Fibroblast of mammary gland (primary cell): ENCODE data around the gene OTOG.

Source experiments
- DNase-seq: peaks from one replicate; pipeline ENCODE4 v3.0.0-alpha.2; 2010; ENCODE audit warnings: low read depth
- H3K4me3 ChIP-seq: 2 replicates; pipeline ENCODE4 v1.5.1; 2011; ENCODE audit warnings: low read depth, mild to moderate bottlenecking, low read length, moderate library complexity; ENCODE audit not compliant: control insufficient read depth
- TF ChIP-seq, protein P1 (sequence below): conservative IDR thresholded peaks from 2 replicates; pipeline ENCODE4 v1.5.1; 2011; ENCODE audit warnings: low read depth, low read length, inconsistent platforms; ENCODE audit not compliant: control insufficient read depth, insufficient read depth

Gene OTOG

GRCh38 chr11:17526931-17527627 lies 20.0 kb upstream of the OTOG start:
- DNase-seq, result no peak
- TF ChIP-seq, protein P1, sequence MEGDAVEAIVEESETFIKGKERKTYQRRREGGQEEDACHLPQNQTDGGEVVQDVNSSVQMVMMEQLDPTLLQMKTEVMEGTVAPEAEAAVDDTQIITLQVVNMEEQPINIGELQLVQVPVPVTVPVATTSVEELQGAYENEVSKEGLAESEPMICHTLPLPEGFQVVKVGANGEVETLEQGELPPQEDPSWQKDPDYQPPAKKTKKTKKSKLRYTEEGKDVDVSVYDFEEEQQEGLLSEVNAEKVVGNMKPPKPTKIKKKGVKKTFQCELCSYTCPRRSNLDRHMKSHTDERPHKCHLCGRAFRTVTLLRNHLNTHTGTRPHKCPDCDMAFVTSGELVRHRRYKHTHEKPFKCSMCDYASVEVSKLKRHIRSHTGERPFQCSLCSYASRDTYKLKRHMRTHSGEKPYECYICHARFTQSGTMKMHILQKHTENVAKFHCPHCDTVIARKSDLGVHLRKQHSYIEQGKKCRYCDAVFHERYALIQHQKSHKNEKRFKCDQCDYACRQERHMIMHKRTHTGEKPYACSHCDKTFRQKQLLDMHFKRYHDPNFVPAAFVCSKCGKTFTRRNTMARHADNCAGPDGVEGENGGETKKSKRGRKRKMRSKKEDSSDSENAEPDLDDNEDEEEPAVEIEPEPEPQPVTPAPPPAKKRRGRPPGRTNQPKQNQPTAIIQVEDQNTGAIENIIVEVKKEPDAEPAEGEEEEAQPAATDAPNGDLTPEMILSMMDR, result no peak
- H3K4me3 ChIP-seq, result no peak overlapping the region

DNA sequence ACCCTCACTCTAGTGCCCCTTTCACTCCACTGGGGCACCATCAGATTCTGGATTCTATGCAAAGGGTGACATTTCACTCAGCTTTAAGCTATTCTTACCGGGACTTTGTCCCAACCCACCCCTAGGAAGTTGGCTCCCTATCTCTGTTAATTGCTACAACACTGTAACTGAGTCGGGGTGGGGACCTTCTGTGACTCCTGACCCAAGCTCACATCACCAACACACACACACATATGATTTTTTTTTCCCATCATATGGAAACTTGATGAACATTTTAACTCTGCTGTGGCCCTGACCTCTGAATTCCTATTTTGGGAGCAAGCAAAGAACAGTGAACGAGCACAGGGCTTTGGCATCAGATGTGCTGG lies 19.4 kb upstream of the OTOG start:
- no peak overlapping the region for H3K4me3 ChIP-seq
- DNase-seq, result no peak
- TF ChIP-seq, protein P1, result no peak

DNA sequence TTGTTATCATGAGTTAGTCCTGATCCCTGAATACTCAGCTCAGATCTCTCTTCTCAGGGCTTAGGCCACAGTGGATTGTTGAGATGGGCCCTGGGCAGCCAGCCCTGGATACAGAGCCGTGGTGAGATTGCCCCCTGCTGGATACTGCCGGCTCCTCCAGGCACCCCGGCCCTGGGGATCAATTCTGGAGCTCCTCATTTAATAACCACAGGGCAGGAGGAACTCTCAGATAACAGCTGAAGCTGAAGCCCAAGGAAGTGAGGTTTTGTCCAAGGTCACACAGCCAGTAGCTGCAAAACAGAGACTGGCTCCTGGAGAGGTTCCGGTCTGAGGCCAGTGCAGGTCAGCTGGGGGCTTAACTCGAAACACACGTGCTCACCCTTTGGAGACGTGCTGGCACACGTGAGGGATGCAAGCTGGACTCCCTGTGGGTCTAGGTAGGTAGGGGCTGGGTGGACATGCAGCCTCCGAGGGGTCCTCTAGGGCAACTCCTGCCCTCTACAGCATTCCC lies 18.8 kb upstream of the OTOG start:
- TF ChIP-seq, protein P1, result peak; percentile 75
- peak; percentile 35 for DNase-seq
- H3K4me3 ChIP-seq, result no peak overlapping the region

DNA sequence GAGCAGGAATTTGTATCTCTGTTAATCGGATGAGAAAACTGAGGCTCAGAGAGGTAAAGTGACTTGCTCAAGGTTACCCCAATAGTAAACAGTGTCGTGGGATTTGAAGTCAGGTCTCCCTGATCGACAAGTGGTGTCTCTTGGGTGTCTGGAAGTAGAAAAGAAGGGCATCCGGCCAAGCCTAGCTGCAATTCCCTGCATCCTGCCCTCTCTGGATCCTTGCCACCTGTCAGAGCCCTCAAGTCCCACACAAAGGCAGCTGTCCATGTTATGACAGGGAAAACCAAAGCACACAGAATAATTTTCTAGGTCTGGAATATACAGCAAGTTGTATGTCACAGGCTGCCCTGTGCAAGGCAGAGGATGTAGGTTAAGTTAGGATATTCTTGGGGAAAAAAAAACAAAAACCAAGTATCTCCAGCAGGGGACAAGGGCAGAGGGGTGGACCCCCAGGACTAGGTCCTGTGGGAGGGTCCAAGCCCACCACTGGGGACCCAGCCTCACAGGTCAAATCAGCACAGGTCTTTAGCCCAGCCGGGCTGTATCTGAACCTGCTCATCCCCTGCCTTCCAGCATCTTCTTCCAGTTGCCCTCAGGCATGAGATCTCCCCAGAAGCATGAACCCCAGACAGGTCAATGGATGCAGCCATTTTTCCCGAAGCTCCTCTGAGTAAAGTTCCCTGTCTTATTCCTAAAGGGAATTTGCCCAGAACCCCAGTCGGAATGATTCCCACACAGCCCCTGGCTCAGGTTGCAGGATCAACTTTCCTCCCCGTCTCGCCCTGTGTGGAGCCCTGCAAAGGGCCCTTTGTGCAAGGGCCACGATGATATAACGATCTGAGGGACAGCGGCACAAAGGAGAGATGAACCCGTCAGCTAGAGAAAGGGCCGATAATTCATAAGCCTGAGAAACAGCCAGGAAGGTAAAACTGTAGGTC lies 17.9 kb upstream of the OTOG start:
- no peak for DNase-seq
- TF ChIP-seq, protein P1, result no peak
- no peak overlapping the region for H3K4me3 ChIP-seq

GRCh38 chr11:17529844-17530185 lies 17.2 kb upstream of the OTOG start:
- no peak for DNase-seq
- TF ChIP-seq, protein P1, result no peak
- no peak overlapping the region for H3K4me3 ChIP-seq

DNA sequence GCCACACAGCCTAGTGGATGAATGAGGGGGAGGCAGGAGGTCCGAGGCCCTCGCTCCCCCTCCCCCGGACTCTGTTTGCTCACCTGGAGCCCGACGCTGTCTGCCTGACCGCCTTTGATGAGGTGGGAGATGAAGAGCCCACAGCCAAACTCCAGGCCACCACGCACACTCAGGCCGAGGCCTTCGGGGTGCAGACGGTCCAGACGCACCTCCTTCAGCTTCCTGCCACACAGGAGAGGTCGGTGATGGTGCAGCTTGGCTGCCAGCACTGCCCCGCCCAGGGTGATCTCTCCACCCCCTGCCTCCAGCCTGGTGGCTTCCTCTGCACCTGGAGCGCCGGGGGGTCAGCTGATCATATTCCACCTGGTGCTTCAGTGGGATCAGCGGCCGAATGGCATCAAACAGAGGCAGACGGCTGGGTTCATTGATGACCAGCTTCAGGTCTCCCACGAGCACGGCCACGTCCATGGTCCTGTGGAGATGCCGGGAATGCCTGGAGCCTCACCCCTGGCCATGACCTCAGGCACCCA lies 15.9 kb upstream of the OTOG start:
- no peak overlapping the region for H3K4me3 ChIP-seq
- TF ChIP-seq, protein P1, result no peak
- no peak for DNase-seq
